Measurements from ENCODE around the gene AASDHPPT. TPM values are rescaled to one million over a fixed set of nuclear protein-coding genes. Genes with fewer than 3 reads are reported as not detected.
"Not testable (repeated sequence)": the region's sequence is repeated elsewhere in the genome, so short reads cannot be mapped to it uniquely, and the experiment has no call there.

AASDHPPT gene
- polyA plus RNA-seq (ENCODE audit: insufficient read length in 3 of 3): 10 to 100 TPM; 71.0 to 81.5 (median 71.4) TPM
- long read RNA-seq, donor 1, transcript AASDHPPT-201 (6 exons, 2,955 nt): major isoform, 42 of 48 reads
- long read RNA-seq, donor 1, partial matches to known transcripts: 5 of 48 reads
- long read RNA-seq, donor 1, other reads (novel, unspliced or antisense): 0 of 48 reads
- long read RNA-seq, donor 2, transcript AASDHPPT-201 (6 exons, 2,955 nt): major isoform, 91 of 135 reads
- long read RNA-seq, donor 2, partial matches to known transcripts: 44 of 135 reads
- long read RNA-seq, donor 2, other reads (novel, unspliced or antisense): 0 of 135 reads
- long read RNA-seq, donor 3, transcript AASDHPPT-201 (6 exons, 2,955 nt): major isoform, 52 of 52 reads
- long read RNA-seq, donor 3, partial matches to known transcripts: 0 of 52 reads
- long read RNA-seq, donor 3, other reads (novel, unspliced or antisense): 0 of 52 reads
- long read RNA-seq, donor 4, transcript AASDHPPT-201 (6 exons, 2,955 nt): major isoform, 44 of 50 reads
- long read RNA-seq, donor 4, partial matches to known transcripts: 5 of 50 reads
- long read RNA-seq, donor 4, other reads (novel, unspliced or antisense): 0 of 50 reads
- long read RNA-seq, donor 5, transcript AASDHPPT-201 (6 exons, 2,955 nt): major isoform, 30 of 30 reads
- long read RNA-seq, donor 5, partial matches to known transcripts: 0 of 30 reads
- long read RNA-seq, donor 5, other reads (novel, unspliced or antisense): 0 of 30 reads
- long read RNA-seq, donor 6, transcript AASDHPPT-201 (6 exons, 2,955 nt): major isoform, 66 of 72 reads
- long read RNA-seq, donor 6, partial matches to known transcripts: 6 of 72 reads
- long read RNA-seq, donor 6, other reads (novel, unspliced or antisense): 0 of 72 reads
- long read RNA-seq, donor 7, full-length matches to known transcripts: 55 of 70 reads
- long read RNA-seq, donor 7, partial matches to known transcripts: 10 of 70 reads
- long read RNA-seq, donor 7, other reads (novel, unspliced or antisense): 5 of 70 reads
- long read RNA-seq, donor 8, transcript AASDHPPT-201 (6 exons, 2,955 nt): major isoform, 21 of 26 reads
- long read RNA-seq, donor 8, partial matches to known transcripts: 5 of 26 reads
- long read RNA-seq, donor 8, other reads (novel, unspliced or antisense): 0 of 26 reads
- long read RNA-seq, donor 9, full-length matches to known transcripts: 60 of 60 reads
- long read RNA-seq, donor 9, partial matches to known transcripts: 0 of 60 reads
- long read RNA-seq, donor 9, other reads (novel, unspliced or antisense): 0 of 60 reads
- long read RNA-seq, donor 10, transcript AASDHPPT-201 (6 exons, 2,955 nt): major isoform, 48 of 60 reads
- long read RNA-seq, donor 10, partial matches to known transcripts: 12 of 60 reads
- long read RNA-seq, donor 10, other reads (novel, unspliced or antisense): 0 of 60 reads
- long read RNA-seq, donor 11, transcript AASDHPPT-201 (6 exons, 2,955 nt): major isoform, 39 of 40 reads
- long read RNA-seq, donor 11, partial matches to known transcripts: 0 of 40 reads
- long read RNA-seq, donor 11, other reads (novel, unspliced or antisense): 0 of 40 reads
- long read RNA-seq, donor 12, transcript AASDHPPT-201 (6 exons, 2,955 nt): major isoform, 82 of 96 reads
- long read RNA-seq, donor 12, partial matches to known transcripts: 13 of 96 reads
- long read RNA-seq, donor 12, other reads (novel, unspliced or antisense): 0 of 96 reads
- long read RNA-seq, donor 13, full-length matches to known transcripts: 24 of 35 reads
- long read RNA-seq, donor 13, partial matches to known transcripts: 11 of 35 reads
- long read RNA-seq, donor 13, other reads (novel, unspliced or antisense): 0 of 35 reads
- long read RNA-seq, donor 14: 0 reads
- long read RNA-seq, donor 15, transcript AASDHPPT-201 (6 exons, 2,955 nt): major isoform, 43 of 82 reads
- long read RNA-seq, donor 15, partial matches to known transcripts: 38 of 82 reads
- long read RNA-seq, donor 15, other reads (novel, unspliced or antisense): 0 of 82 reads
- long read RNA-seq, donor 16, transcript AASDHPPT-201 (6 exons, 2,955 nt): major isoform, 49 of 49 reads
- long read RNA-seq, donor 16, partial matches to known transcripts: 0 of 49 reads
- long read RNA-seq, donor 16, other reads (novel, unspliced or antisense): 0 of 49 reads

- DNase-seq: peak; percentile 60
Observed at GRCh38 chr11:106077609-106078455, at the start of gene AASDHPPT. AASDHPPT (plus strand) TSS chr11:106077662; CDS start chr11:106077711, 49 bp downstream.

GRCh38 chr11:106030609-106031008 lies 46.9 kb upstream of the AASDHPPT start:
- DNase-seq: no peak

- DNase-seq: no peak
Observed at GRCh38 chr11:106031202-106031810, 46.2 kb upstream of the AASDHPPT start.

GRCh38 chr11:106031936-106032335 lies 45.5 kb upstream of the AASDHPPT start:
- no peak for DNase-seq

- DNase-seq: no peak
Observed at GRCh38 chr11:106032861-106033260, 44.6 kb upstream of the AASDHPPT start.

GRCh38 chr11:106043540-106043939 lies 33.9 kb upstream of the AASDHPPT start:
- no peak for DNase-seq

- DNase-seq: no peak
Observed at GRCh38 chr11:106047631-106048030, 29.8 kb upstream of the AASDHPPT start.

GRCh38 chr11:106049727-106050476 lies 27.6 kb upstream of the AASDHPPT start:
- DNase-seq: no peak

GRCh38 chr11:106051103-106051502 lies 26.4 kb upstream of the AASDHPPT start:
- no peak for DNase-seq

GRCh38 chr11:106058377-106058776 lies 19.1 kb upstream of the AASDHPPT start:
- not testable (repeated sequence) for DNase-seq

- DNase-seq: no peak
Observed at GRCh38 chr11:106059617-106060016, 17.8 kb upstream of the AASDHPPT start.

- no peak for DNase-seq
Observed at GRCh38 chr11:106061249-106061784, 16.1 kb upstream of the AASDHPPT start.

- no peak for DNase-seq
Observed at GRCh38 chr11:106061954-106062949, 15.2 kb upstream of the AASDHPPT start.

- no peak for DNase-seq
Observed at GRCh38 chr11:106063009-106063408, 14.5 kb upstream of the AASDHPPT start.

GRCh38 chr11:106070606-106071005 lies 6.9 kb upstream of the AASDHPPT start:
- no peak for DNase-seq

GRCh38 chr11:106072804-106073203 lies 4.7 kb upstream of the AASDHPPT start:
- DNase-seq: no peak
